GM19395 (cell line): ENCODE measurements around the gene TJP1.
"Not testable (repeated sequence)": the region's sequence is repeated elsewhere in the genome, so short reads cannot be mapped to it uniquely, and the experiment has no call there.

Experiments
- ATAC-seq: cut with Tn5 transposase; IDR thresholded peaks from one replicate; pipeline ENCODE4 v1.9.1; 2021; ENCODE audit warnings: mild to moderate bottlenecking, moderate library complexity; ENCODE audit not compliant: unreplicated experiment

TJP1 gene

DNA sequence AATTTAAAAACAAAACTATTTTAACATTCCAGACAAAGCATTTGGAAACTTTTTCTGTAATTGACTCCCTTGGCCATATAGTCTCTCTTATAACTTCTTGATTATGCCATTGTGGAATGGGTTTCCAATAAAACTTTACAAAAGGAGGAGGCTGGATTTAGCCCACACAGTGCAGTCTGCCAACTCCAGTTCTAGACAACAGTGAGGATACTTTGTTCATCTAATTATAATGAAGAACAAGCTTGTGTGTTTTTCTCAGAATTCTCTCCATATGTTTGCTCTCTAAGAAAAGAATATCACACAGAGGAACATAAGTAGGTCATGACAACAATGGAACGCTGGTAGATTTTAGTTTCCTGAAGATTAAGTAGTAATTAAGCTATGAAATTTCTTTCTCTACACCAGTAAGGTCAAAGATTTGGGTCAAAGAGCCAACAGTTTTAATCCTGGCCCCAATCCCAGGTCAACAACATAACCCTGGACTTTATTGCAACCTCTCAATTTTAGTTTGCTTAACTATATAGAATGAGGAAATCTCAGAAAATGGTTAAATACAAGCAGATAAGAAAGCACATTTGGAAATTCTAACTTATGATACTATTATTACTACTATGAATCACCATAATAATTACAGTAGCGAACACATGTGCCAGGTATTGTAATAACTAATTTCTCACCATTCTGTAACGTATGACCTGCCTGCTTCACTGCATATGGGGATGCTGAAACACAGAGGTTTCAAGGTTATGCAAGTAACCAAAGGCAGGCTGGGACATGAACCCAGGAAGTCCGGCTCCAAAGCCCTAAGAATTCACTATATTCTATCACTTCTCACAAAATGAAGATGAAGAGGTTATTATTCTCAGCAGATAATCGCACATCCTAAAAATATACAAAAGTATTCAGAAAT, 65.7 kb downstream of the TJP1 start:
- no peak for ATAC-seq

DNA sequence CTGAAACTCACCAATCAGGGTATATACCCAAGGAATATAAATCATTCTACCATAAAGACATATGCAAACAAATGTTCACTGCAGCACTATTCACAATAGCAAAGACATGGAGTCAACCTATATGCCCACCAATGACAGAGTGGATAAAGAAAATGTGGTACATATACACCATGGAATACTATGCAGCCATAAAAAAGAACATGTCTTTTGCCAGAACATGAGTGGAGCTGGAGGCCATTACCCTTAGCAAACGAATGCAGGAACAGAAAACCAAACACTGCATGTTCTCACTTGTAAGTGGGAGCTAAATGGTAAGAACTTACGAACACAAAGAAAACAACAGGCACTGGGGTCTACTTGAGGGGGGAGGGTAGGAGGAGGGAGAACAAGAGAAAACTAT, 68.3 kb downstream of the TJP1 start:
- not testable (repeated sequence) for ATAC-seq

DNA sequence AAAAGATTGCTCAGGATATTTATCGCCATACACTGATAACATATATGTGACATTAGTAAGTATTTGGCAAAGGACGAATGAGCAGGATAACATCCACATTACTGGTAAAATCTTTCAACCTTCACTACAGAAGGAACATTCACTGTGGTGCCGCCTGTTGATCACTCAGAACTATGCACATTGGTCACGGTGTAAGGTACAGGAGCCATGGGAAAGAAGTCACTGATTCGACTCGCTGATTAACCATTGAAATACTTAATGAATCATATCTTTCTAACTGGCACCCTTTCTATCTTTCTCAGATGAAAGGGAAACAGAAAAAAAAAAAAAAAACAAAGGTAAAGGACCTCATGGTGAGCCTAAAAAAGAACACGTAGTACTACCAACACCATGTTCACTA, 68.8 kb downstream of the TJP1 start:
- ATAC-seq: no peak

DNA sequence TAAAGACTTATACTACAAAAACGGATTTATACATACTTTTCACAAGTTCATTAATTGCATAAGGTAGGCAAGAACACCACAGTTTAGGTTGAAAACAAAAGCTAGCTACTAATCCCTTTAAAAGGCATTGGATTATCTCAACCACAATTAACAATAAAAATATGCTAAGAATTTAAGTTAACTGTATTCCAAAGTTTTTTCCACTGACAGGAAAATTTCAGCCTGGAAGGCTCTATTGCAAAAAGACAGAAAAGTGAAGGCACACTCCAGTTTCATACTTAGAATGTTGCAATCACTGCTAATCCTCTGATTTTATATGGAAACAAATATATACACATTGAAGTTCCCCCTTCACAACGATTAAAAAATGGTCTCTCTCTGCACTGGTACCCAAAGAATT, 71.5 kb downstream of the TJP1 start:
- no peak for ATAC-seq

DNA sequence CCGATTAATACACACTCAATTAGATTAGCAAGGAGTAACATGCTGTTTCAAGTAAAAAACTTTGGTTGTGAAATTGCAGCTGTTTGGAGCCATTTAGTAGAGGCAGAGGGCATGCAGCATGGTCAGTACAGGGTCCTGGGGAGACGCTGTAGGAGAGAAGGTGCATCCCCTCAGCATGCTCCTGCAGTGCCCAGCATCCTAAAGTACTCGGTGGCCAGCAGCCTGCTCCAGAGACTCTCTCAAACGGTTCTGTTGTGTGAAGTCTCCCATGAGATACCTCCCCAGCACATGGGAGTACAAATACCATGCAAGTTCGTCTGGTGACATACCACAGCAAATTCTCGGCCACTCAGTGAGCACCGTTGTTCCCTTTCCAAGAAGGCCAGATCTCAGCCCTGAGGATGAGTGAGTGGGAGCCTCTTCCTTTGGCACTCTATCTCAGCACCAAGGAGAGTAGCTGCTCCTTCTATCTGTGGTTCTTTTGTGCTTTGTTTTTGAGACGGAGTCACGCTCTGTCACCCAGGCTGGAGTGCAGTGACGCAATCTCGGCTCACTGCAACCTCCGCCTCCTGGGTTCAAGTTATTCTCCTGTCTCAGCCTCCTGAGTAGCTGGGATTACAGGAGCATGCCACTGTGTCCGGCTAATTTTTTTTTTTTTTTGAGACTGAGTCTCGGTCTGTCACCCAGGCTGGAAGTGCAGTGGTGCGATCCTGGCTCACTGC, 72.7 kb downstream of the TJP1 start:
- ATAC-seq: no peak

DNA sequence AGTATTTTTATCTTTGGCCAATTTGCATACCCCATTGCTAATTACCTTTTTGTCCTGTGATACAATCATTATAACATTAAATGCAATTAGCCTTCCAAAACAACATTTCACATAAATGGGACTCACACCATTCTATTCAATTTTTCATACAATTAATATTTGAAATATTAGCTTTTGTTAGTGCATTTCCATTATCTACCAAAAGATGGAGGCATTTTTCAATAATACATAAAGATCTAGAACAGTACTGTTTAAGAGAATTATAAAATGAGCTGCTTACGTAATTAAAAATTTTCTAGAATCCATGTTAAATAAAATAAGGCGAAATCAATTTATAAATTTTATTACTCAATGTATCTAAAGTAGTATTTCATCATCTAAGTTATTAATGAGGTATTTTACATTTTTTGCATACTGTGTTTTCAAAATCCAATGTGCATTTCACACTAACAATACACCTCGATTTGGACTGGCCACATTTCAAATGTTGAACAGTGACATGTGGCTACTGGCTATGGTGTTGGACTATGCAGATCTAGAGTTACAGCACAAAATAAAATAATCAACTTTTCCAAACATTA, 74.3 kb downstream of the TJP1 start:
- no peak for ATAC-seq

DNA sequence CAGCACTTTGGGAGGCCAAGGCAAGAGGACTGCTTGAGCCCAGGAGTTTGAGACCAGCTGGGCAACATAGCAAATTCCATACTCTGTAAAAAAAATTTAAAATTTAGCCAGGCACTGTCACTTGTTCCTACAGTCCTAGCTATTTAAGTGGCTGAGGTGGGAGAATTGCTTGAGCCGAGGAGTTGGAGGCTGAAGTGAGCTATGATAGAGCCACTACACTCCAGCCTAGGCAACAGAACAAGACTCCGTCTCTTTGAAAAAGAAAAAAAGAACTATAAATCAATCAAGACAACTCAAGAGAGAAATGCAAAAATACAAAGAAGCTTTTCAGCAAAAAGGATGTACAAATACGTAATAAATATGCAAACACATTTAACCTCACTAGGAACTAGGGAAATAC, 78.8 kb downstream of the TJP1 start:
- no peak for ATAC-seq

DNA sequence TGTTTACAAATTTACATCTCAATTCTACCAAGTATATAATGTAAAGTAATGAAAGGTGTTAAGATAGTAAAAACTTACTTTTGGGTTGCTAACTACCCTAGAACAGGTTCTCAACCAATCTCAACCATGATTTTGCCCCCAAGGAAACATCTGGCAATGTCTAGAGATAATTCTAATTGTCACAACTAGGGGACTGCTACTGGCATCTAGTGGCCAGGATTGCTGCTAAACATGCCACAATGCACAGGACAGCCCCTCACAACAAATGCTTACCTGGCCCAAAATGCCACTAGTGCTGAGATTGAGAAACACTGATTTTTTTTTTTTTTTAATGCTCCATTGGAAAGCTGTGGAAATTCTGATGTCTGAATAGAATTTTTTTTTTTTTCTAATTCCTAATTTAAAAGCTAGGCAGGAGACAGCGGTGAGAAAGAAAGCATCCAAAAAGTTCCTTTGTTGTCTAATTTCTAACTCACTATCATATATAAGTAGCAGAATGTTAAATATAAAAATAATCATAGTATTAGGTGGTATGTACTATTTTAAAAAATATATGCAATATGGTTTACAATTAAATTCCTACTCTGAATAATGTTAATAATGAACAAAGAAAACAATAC, 81.5 kb downstream of the TJP1 start:
- no peak for ATAC-seq

DNA sequence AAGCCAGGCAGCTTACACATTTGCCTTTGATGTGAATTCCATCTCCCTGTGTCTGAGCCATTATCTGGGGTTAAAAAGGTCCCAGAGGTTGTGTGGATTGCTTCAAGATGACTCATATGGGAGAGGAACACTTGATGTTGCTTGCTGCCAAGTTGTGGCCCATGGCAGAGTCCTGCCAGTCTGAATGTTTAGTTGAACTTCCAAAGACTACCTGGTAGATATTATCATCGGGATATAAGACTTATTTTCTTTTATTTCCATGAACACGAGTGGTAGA, 85.6 kb downstream of the TJP1 start:
- no peak for ATAC-seq

DNA sequence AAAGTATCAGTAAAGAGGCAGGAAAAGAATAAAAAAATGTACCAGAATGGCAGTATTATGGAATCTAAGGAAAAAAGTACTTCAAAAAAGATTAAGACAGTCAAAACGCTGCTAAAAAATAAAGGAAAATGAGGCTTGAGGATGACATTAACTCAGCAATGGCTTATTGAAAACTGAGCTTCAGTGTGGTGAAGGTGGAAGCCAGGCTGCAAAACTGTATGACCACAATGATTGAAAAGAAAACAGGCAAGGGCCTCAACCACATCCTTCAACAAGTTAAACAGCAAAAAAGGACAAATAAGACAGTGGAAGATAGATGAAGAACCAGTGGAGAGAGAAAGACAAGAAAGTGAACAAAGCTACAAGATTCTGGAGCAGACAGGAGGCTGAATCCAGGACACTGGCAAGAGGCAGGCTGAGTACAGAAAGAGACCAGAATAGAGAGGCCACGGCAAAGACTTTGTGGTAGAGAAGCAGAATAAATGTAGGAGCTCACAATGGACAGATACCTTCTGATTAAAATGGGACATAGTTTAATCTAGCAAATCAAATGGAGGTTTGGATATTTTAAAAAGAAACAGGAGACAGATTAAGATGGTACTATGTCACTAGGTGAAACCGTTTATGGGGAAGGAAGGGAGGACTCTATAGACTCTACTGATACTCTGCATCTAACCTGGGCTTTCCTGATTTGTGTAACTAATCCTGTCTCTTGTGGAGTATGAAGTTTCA, 86.1 kb downstream of the TJP1 start:
- ATAC-seq: no peak

DNA sequence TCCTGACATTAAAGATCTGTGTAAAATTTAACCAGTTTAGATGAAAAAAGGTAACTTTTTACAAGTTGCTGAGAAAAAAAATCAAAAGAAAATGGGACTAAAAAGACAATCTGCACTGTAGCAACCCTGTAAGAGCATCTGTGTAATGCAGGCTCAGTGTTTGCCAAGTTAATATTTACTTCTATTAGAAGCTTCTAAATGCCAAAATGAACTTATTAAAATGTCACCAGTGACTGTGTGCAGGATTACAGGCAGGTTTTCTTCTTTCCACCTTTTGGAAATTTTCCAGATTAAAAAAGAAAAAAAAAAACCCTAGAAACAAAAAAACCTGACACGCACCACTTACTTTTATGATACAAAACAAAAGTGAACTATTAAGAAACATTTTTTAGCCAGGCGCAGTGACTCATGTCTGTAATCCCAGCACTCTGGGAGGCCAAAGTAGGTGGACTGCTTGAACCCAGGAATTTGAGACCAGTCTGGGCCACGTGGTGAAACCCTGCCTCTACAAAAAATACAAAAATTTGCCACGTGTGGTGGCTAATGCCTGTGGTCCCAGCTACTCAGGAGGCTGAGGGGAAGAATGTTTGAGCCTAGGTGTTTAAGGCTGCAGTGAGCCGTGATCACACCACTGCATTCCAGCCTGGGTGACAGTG, 87.2 kb downstream of the TJP1 start:
- ATAC-seq: no peak

DNA sequence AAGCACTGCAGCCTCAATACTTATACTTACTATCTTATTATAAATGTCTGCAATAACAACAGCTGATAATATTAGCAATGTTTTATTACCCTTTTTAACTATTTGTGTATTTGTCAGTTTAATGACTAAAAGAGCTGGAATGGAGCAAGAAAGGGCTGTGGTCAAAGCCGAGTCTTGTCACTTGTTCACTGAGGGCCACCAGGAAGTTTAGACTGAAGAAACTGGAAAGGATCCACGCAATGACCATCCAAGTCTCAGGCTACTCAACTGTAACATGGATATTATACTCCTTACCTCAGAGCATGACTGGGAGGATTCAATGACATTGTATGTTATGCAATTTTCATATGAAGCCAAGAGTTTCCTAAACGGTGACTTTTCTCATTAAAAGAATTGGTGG, 90.4 kb downstream of the TJP1 start:
- ATAC-seq: no peak

DNA sequence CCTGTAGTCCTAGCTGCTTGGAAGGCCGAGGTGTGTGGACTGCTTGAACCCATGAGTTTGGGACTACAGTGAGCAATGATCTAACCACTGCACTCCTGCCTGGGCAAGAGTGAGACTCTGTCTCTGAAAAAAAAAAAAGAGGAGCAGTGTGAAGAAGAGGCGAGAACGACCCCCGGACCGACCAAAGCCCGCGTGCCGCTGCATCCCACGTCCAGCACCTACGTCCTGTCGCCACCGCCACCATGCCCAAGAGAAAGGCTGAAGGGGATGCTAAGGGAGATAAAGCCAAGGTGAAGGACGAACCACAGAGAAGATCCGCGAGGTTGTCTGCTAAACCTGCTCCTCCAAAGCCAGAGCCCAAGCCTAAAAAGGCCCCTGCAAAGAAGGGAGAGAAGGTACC, 91.8 kb downstream of the TJP1 start:
- not testable (repeated sequence) for ATAC-seq

DNA sequence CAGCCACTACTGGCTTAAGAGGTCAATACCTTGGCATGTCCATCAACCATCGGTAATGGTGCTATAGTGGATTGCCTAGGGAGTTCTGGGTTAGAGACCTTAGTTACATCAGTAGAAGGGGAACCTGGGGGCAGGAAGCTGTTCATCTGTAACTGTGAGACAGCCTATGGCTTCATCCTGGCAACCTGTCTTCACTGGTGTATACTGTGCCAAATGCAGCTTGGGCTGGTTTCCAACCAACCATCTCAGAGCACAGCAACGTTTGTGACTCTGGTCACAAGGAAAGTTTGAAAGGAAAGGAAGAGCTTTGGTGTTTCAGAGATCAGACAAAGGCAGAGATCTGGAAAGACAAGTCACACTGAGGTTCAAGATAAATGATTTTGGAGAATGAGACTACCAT, 93.8 kb downstream of the TJP1 start:
- ATAC-seq: no peak

DNA sequence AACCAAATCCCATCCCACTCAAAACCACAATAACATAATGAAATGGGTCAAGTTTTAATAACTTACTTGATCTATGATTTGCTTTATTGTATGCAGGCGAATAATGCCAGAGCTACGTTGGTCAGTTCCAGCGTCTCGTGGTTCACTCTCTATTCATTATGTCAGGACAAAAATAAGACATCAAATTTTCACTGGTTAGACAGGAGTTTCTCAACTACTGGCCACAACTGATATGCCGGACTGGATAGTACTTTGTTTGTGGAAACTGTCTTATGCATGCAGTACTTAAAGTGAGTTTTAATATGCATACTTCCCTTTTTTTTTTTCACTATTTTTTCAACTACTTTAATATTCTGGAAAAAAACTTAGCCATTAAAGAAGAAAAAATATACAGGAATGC, 94.4 kb downstream of the TJP1 start:
- ATAC-seq: no peak

DNA sequence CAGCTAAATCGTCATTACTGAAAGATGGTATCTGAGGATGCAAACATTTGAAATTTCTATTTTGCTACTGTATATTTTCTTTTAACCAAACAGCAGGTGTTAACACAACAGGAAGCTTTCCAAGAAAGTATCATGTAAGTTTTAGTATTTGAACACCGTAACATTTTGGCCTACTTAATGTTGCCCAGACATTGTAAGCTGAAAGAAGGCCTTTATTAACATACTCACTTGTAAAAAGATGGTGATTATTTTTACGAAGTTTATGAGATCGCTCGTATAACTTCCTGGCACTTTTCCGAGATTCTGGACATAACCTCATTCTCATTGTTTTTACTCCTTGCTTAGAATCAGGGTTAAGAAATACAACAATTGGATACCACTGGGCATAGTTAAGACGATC, 95.7 kb downstream of the TJP1 start:
- no peak for ATAC-seq

DNA sequence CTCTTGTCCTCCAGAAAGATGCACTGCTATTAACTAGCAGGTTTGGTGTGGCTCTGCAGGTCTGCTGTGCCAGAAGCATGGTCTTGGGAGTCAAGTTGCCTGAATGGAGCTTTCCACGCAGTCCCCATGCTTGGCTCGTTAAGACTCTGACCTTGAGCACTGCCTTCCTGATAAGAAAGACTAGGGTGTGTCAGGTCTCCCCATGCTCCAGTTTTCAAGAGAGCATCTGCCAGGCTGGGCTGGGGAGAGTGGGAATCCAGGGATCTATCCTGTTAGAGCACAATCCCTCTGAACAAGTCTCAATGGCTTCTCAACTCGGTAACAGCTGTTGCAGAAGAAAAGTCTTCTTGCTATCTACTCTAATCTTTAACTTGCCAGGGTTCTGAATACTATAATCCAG, 98.2 kb downstream of the TJP1 start:
- ATAC-seq: no peak

DNA sequence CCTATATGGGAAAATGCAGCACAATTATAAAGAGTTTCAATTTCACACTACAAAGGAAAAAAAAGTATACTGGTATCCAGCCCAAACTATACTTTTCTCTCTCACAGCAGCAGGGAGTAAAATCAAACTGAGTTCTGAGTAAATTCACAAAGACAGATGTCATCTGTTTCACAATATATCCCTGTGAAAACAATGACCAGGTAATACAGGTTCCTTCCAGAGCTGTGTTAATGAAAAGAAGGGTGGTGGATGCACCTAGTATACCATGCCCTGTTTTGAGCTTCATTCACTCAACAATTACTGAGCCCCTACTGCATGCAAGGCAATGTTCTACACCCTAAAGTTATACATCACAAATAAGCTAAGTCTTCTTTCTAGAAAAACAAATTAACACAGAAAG, 108.5 kb downstream of the TJP1 start:
- no peak for ATAC-seq

DNA sequence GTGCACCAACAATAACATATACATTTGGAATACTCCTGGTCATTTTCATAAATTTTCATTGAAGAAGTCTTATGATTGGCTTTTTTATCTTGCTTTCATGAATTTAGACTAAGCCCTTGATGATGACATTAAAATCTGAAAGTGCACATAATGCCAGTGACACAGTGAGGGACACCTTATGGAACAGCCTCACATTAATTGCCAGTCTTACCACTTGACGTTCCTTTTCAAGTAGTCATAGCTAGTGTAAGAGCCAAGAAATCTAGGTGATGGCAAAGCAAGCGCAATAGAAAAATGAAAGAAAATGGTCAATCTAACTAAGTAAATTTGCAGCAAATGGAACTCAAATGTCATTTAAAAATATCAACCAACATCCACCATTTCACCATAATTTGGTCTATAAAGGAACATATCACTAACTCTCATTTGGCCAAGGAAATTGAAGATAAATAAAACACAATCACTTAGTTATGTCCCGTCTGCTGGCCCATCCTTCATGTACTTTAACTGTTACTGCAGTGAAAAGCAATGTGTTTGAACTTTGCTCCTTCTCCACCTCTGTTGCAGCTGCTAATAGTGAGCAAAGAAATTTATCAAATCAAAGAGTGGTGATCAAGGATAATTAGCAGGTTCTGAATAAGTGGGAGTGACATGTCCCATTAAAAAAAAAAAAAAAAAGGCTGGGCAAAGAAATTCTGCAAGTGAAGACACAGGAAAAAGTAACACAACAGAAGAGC, 110.0 kb downstream of the TJP1 start:
- no peak for ATAC-seq

DNA sequence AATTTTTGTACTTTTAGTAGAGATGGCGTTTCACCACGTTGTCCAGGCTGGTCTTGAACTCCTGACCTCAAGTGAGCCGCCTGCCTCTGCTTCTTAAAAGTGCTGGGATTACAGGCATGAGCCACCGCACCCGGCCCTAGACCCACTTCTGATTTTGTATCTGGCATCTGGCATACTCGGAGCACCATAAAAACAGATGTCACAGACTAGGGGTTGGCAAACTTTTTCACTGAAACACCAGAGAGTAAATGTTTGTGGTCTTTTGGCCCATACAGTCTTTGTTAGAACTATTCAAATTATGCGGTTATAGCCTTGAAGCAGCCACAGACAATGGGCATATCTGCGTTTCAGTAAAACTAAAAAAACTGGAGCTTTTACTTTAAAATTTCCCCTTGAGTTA, 110.7 kb downstream of the TJP1 start:
- no peak for ATAC-seq
